CD4-positive, alpha-beta T cell (primary cell): ENCODE data around the gene IL17A. TPM values are rescaled to one million over a fixed set of nuclear protein-coding genes. Genes with fewer than 3 reads are reported as not detected.

Experiments used
- ATAC-seq: fragments of 200-7000 bp; cut with Tn5 transposase; one replicate; pipeline ENCODE4 v1.10.0; 2022; ENCODE audit warnings: mild to moderate bottlenecking; ENCODE audit not compliant: poor library complexity
- CTCF ChIA-PET: fragments of 350-600 bp; sonication (Branson Sonifier 250); formaldehyde crosslinking; loops from one replicate; lab custom pipeline; 2021; ENCODE audit warnings: antibody characterized with exemption, inconsistent platforms; lab: Charles Lee
- POLR2A ChIA-PET: fragments of 350-600 bp; sonication (Branson Sonifier 250); formaldehyde crosslinking; loops from one replicate; lab custom pipeline; 2021; ENCODE audit warnings: antibody characterized with exemption, inconsistent platforms; lab: Charles Lee
- DNase-seq, 14 experiments: peaks; one replicate each; pipeline ENCODE4 v3.0.0-alpha.2; 2013 to 2020; ENCODE audit warnings: mixed read lengths in 2 of 14
- H3K27ac ChIP-seq, 2 donors: one replicate each; pipeline versions ENCODE4 v1.5.1 to v1.7.0; 2013; ENCODE audit warnings: low read length in 2 of 2, low read depth in 1 of 2, mild to moderate bottlenecking in 1 of 2
- H3K27me3 ChIP-seq, 2 experiments: 1 replicate in 1 of 2; 2 replicates in 1 of 2; pipeline versions ENCODE4 v1.6.1 to v1.7.0; 2013; ENCODE audit warnings: low read length in 2 of 2, control low read depth in 1 of 2, mild to moderate bottlenecking in 1 of 2, moderate library complexity in 1 of 2; ENCODE audit not compliant: insufficient read depth in 2 of 2, control insufficient read depth in 1 of 2
- H3K36me3 ChIP-seq: one replicate; pipeline ENCODE4 v1.6.1; 2013; ENCODE audit warnings: low read length, control low read depth; ENCODE audit not compliant: insufficient read depth
- H3K4me1 ChIP-seq: one replicate; pipeline ENCODE4 v1.6.1; 2013; ENCODE audit warnings: low read length, control low read depth; ENCODE audit not compliant: insufficient read depth
- H3K4me3 ChIP-seq: one replicate; pipeline ENCODE4 v1.5.1; 2013; ENCODE audit warnings: mild to moderate bottlenecking, low read length, moderate library complexity
- H3K9me3 ChIP-seq, 2 experiments: 1 replicate in 1 of 2; 2 replicates in 1 of 2; pipeline versions ENCODE4 v1.6.1 to v1.7.0; 2013; ENCODE audit warnings: low read length in 2 of 2, mild to moderate bottlenecking in 2 of 2, control low read depth in 1 of 2, moderate library complexity in 1 of 2; ENCODE audit not compliant: control insufficient read depth in 1 of 2, insufficient read depth in 1 of 2
- H3K27ac Mint-ChIP-seq: one replicate; pipeline ENCODE4 v1.8.0; 2020; ENCODE audit warnings: mixed read lengths
- H3K27me3 Mint-ChIP-seq: one replicate; pipeline ENCODE4 v1.8.0; 2021; ENCODE audit warnings: mixed read lengths
- H3K36me3 Mint-ChIP-seq: one replicate; pipeline ENCODE4 v1.8.0; 2021; ENCODE audit warnings: low read depth, mixed read lengths
- H3K4me1 Mint-ChIP-seq: one replicate; pipeline ENCODE4 v1.8.0; 2021; ENCODE audit warnings: low read depth, mixed read lengths
- H3K4me3 Mint-ChIP-seq: one replicate; pipeline ENCODE4 v1.8.0; 2020; ENCODE audit warnings: mild to moderate bottlenecking, mixed read lengths
- H3K9me3 Mint-ChIP-seq: one replicate; pipeline ENCODE4 v1.8.0; 2020; ENCODE audit warnings: mixed read lengths
- CTCF ChIP-seq: fragments of 200-600 bp; IDR thresholded peaks from one replicate; pipeline ENCODE4 v1.8.0; 2022; ENCODE audit warnings: antibody characterized with exemption, mild to moderate bottlenecking
- intact Hi-C, 2 experiments: fragments of 100-400 bp; cut with DNase I in 1 of 2; cut with micrococcal nuclease in 1 of 2; formaldehyde crosslinking; loops; one replicate each; pipeline versions ENCODE4 v1.15.1 to v1.9.0; 2023 to 2025; cut with DNase I, micrococcal nuclease
- polyA plus RNA-seq, 2 donors: library from polyadenylated mRNA; unstranded; fragments of 120-200 nt; gene quantifications; one replicate each; pipeline ENCODE4 v1.2.1, GENCODE V29; 2013
- total RNA-seq, 174 experiments: library from RNA in 2 of 174; stranded (reverse) in 2 of 174; gene quantifications; one replicate each; pipeline ENCODE4 v1.2.3 and lab custom pipeline; 2021 to 2026

IL17A gene
- total RNA-seq (under 1 TPM in 1 of 2 experiments, not detected in 1; 0.14 TPM), total RNA-seq (lab: John Stamatoyannopoulos, UW) (0 to 135 (median 0.13) reads per million in 172 experiments)
- 0.14 TPM for polyA plus RNA-seq (2013, experiment 1 of 2)
- 0.26 TPM for polyA plus RNA-seq (2013, experiment 2 of 2)

- ChIA-PET CTCF (no interaction called here), POLR2A (no interaction called here)
- Mint-ChIP-seq H3K27me3 (peaks cover 17% of the 10 kb centered on the region), H3K4me1 (peaks cover 3% of the 10 kb centered on the region), H3K9me3 (no peaks in the 10 kb centered on the region), H3K27ac (no peak within 1 kb of the TSS), H3K4me3 (peak within 1 kb of the TSS; percentile 32), H3K36me3 (no peaks in the 10 kb centered on the region)
- no peaks in the 10 kb centered on the region for H3K4me1 ChIP-seq
- H3K9me3 ChIP-seq = no peaks in the 10 kb centered on the region
- peaks cover 0 to 5% of the 10 kb centered on the region in 2 experiments for H3K27me3 ChIP-seq
- no peak for TF ChIP-seq CTCF
- DNase-seq (no peak), ATAC-seq (no peak)
- intact Hi-C loops = no loop called here
- H3K4me3 ChIP-seq = no peak within 1 kb of the TSS
- no peaks in the 10 kb centered on the region for H3K36me3 ChIP-seq
- no peak within 1 kb of the TSS for H3K27ac ChIP-seq
These were observed at the start of gene IL17A for GRCh38 chr6:52186075-52186474. TSS of gene IL17A (plus strand) at chr6:52186375. CDS start at chr6:52186432, 57 bp downstream.

GRCh38 chr6:52136934-52137467 lies 49.2 kb upstream of the IL17A start:
- H3K27ac Mint-ChIP-seq = no peak overlapping the region
- H3K4me3 Mint-ChIP-seq = no peak overlapping the region
- DNase-seq (no peak), ATAC-seq (no peak)
- H3K4me1 Mint-ChIP-seq = no peaks in the 10 kb centered on the region
- H3K27me3 ChIP-seq = peaks cover 0 to 7% of the 10 kb centered on the region in 2 experiments
- no peaks in the 10 kb centered on the region for H3K36me3 Mint-ChIP-seq
- ChIA-PET CTCF (no interaction called here), POLR2A (no interaction called here)
- H3K27me3 Mint-ChIP-seq = peaks cover 16% of the 10 kb centered on the region
- H3K9me3 Mint-ChIP-seq = no peaks in the 10 kb centered on the region
- H3K27ac ChIP-seq = no peak overlapping the region
- H3K4me1 ChIP-seq = peaks cover 3% of the 10 kb centered on the region
- no peaks in the 10 kb centered on the region for H3K9me3 ChIP-seq
- no peaks in the 10 kb centered on the region for H3K36me3 ChIP-seq
- no peak overlapping the region for H3K4me3 ChIP-seq
- intact Hi-C loops = no loop called here
- TF ChIP-seq CTCF = no peak

GRCh38 chr6:52138284-52138683 lies 47.9 kb upstream of the IL17A start:
- ChIA-PET POLR2A (no interaction called here), CTCF (no interaction called here)

More at GRCh38 chr6:52138284-52138683, 47.9 kb upstream of the IL17A start:
- Mint-ChIP-seq H3K9me3 (no peaks in the 10 kb centered on the region), H3K27ac (no peak overlapping the region), H3K27me3 (peaks cover 26% of the 10 kb centered on the region), H3K36me3 (no peaks in the 10 kb centered on the region), H3K4me3 (no peak overlapping the region), H3K4me1 (no peaks in the 10 kb centered on the region)
- no peak overlapping the region for H3K4me3 ChIP-seq
- peaks cover 3% of the 10 kb centered on the region for H3K4me1 ChIP-seq
- H3K36me3 ChIP-seq = no peaks in the 10 kb centered on the region
- H3K9me3 ChIP-seq = no peaks in the 10 kb centered on the region
- peaks cover 0 to 10% of the 10 kb centered on the region in 2 experiments for H3K27me3 ChIP-seq
- no peak for DNase-seq
- intact Hi-C loops = no loop called here
- no peak for TF ChIP-seq CTCF
- ATAC-seq = no peak
- no peak overlapping the region for H3K27ac ChIP-seq
